NCI-H1105 (cell line): Measurements from ENCODE around the gene COL1A1.

Experiments used
- DNase-seq: peaks from one replicate; lab custom pipeline; 2025; lab: John Stamatoyannopoulos, UW

The COL1A1 gene

GRCh38 chr17:50186661-50187393 lies 14.6 kb downstream of the COL1A1 start:
- DNase-seq, result no peak

DNA sequence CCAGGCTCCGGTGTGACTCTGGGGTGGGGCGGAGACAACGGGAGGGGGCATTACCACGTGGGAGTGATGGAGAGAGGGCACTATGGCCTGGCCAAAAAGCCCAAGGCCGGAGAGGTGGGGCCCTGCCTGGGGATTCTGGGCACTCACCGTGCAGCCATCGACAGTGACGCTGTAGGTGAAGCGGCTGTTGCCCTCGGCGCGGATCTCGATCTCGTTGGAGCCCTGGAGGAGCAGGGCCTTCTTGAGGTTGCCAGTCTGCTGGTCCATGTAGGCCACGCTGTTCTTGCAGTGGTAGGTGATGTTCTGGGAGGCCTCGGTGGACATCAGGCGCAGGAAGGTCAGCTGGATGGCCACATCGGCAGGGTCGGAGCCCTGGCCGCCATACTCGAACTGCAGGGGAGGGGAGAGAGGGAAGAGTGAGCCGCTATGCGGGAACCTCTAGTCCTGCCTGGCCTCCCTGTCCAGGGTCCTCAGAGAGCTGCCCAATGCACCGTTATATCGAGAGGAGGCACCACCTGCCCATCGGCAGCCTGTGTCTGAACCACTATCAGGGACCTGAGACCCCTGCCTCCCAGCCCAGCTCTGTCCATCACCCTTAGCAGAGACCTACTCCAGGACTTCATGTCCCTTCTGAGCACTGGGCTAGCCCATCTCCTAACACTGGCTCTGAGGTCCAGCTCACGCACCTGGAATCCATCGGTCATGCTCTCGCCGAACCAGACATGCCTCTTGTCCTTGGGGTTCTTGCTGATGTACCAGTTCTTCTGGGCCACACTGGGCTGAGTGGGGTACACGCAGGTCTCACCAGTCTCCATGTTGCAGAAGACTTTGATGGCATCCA lies 15.6 kb downstream of the COL1A1 start:
- DNase-seq, result no peak

- DNase-seq, result no peak
These were observed 16.6 kb downstream of the COL1A1 start for GRCh38 chr17:50184611-50185398.

GRCh38 chr17:50184064-50184463 lies 17.4 kb downstream of the COL1A1 start:
- no peak for DNase-seq

GRCh38 chr17:50183421-50183994 lies 17.9 kb downstream of the COL1A1 start:
- no peak for DNase-seq

GRCh38 chr17:50182783-50183420 lies 18.5 kb downstream of the COL1A1 start:
- DNase-seq, result no peak

DNA sequence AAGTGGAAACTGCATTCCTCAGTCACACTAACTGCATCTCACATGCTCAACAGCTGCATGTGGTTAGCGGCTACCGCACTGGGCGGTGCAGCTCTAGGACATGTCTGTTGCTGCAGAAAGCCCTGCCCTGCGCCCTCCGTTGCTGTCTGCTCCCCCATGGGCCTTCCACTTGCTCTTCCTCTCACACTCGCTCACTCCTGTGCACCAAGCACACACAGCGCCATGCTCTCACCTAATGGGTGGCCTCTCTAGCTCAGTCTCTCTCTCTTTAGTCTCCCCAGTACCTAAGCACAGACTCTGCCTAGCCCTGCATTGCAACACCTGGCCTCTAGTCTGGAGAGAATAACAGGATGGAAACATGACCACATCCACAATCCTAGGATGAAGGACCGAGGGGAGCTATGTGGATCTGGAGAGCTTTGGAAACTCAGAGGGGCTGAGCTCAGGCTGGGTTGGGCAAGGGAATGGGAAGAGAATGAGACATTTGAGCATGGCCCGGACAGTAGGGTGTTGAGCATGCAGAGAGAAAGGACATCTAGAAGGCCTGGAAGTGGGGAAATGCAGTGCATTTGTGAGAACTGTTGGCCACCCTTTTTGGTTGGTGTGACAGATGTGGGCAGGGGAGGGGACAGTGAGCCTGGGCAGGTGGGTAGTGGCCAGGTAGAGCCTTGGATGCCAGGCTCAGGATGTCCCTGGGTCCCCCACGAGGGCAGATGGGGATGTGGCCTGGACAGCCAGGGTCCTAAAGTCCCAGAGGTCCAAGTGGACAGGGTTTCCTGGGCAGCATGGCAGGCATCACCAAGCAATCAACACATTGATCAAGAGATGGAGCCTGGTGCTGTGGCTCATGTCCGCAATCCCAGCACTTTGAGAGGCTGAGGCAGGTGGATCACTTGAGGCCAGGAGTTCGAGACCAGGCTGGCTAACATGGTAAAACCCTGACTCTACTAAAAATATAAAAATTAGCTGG lies 19.6 kb downstream of the COL1A1 start:
- no peak for DNase-seq

DNA sequence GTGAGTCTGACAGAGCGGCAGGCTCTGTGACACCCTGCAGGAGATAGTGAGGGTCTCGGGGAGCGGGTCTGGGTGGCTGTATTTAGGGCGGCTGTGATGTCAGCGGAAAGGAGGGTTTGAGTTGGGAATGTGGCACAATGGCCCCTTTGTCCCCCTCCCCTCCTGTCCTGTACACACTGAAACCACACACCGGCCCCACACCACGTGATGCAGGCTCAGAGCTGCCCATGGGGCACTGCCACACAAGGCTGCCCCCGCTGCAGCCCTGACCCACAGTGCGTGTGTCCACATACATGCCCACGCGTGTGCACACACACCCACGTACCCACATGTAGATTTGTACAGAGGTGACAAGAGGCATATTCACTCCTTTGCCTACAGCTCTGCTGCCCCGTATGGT lies 20.3 kb downstream of the COL1A1 start:
- no peak for DNase-seq

DNA sequence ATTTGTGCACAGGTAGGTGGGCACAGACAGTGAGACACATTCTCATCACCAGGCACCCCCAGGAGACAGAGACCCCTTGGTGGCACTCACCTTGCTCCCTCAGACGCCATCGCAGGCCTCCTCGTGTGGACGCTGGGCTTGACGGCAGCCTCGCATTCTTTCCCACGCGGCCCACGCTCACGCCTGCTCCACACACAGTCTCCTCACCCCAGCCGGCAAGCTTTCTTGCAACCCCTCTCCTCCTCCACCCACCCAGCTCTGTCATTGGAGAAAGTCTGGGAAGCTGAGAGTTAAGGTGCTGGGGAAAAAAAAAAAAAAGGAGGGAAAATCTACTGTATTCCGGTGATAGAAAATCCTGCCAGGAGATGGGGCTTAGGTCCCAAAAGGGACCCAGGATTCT lies 20.8 kb downstream of the COL1A1 start:
- DNase-seq, result no peak

GRCh38 chr17:50180111-50180510 lies 21.3 kb downstream of the COL1A1 start:
- DNase-seq, result no peak

DNA sequence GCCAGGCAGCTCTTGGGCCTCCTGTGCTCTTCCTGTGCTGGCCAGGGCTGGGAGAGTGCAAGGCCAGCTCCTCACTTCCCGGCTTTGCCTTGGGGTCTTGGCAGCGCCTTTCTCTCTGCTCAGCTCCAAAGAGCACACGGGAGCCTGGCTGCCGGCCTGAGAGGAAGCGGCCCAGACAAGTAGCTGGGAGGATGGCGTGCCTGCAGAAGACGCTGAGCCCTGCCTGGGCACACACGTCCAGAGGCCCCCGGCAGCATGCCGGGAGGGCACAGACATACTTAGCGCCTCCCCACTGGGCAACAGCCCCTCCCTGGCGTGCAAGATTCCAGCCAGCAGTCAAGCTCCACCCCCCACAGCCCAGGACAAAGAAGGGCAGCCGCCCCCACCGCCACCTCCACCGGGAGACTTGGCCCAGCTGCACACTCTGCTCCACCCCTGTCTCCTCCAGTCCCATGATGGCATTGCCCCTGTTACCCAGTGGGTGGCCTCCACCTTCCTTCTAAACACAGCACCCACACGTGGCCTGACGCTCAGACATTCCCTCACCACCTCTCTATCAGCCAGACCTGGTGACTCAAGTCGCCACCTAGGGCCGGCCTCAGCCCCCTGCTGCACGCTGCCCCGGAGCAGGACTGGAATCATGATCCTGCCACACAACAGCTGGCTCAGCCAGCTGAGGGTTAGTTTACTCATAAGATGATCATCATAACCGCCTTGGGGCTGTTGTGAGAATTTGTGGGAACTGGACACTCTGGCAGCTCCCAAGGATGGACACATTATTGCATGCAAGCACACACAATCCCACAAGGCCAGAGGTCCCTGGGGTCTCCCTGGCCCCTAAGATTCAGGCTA lies 23.2 kb downstream of the COL1A1 start:
- DNase-seq, result no peak

DNA sequence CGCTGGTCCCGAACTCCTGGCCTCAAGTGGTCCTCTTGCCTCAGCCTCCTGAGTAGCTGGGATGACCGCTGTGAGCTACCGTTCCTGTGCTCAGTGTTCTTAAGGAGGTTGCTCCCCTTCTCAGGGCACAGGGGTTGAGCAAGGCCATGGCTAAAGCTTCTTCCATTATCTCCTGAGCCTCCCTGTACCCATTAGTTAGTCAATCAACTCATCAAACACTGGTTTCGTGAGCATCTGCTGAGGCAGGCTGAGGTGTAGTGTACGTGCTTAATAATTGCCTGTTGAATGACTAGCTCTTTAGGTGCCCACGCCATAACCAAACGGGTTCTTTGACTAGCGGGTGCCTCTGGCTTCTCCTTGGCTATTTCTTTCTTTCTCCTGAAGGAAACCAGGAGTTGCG lies 24.0 kb downstream of the COL1A1 start:
- no peak for DNase-seq

GRCh38 chr17:50176559-50177357 lies 24.7 kb downstream of the COL1A1 start:
- no peak for DNase-seq

GRCh38 chr17:50175035-50175807 lies 26.2 kb downstream of the COL1A1 start:
- no peak for DNase-seq

DNA sequence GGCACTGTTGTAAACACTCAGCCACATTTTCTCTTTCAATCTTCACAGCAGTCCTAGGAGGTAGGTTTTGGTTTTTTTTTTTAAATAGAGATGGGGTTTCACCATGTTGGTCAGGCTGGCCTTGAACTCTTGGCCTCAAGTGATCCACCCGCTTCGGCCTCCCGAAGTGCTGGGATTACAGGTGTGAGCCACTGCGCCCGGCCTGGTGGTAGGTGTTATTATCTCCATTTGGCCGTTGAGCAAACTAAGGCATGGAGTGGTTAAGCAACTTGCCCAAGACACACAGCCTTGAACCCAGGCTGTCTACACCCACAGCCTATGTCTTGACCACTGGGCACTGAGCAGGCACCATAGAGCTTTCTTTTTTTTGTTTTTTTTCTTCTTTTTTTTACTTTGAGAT lies 27.0 kb downstream of the COL1A1 start:
- DNase-seq, result no peak

DNA sequence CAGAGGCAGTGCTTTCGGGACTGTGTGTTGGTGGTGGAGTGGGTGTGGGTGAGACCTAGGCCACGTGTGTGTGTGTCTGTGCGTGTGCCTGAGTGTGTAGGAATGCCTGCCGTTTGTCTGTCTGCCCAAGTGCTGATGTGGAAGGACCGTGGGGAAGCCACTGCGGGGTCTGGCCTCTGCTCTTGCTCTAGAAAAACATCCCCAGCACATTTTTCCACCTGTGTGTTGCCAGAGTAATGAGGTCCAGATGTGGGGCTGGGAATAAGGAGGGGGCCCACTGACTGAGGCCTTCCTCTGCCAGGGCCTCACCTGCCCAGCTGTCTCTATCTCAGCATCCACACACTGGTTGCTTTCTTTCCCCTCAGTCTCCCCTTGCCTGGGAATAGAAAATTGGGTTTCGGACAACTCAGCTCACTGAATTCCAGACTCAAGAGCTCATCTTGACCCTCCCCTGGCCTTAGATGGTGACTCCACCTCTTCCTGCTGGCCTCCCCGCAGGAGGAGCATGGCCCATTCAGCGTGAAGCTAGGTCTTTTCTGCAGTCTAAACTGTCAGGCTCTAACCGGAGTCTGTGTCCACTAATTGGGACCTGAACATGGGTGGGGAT lies 28.0 kb downstream of the COL1A1 start:
- DNase-seq, result no peak

DNA sequence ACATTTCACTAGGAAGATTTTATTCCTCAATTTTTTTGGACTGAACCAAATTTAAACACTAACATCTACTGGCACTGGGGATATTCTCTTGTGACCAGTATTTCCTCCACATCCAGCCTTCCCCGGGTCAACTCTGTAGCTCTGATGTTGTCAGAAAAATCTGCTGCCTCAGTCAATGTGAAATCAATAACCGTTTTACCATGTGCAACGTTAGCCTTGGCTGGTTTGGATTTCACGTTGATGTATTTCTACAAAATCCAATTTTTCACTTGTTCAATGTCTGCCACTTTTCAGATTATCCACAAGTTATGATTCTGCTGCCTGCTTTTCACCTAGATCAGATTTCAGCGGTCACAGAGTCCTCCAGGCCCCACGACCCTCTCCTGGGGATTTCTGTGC lies 28.5 kb downstream of the COL1A1 start:
- DNase-seq, result no peak

- no peak for DNase-seq
These were observed 29.3 kb downstream of the COL1A1 start for GRCh38 chr17:50172130-50172529.
